Neural cell (in vitro differentiated cells): ENCODE results near the gene ETFB. TPM values are rescaled to one million over a fixed set of nuclear protein-coding genes. Genes with fewer than 3 reads are reported as not detected.

Source experiments
- H2AFZ ChIP-seq: fragments of 200-600, 300-800 bp; sonication (generic), shearing (Covaris generic); 2 replicates; pipeline ENCODE4 v1.6.0; 2014; ENCODE audit warnings: low read depth, mild to moderate bottlenecking, antibody characterized with exemption, low read length, moderate library complexity
- H3F3A ChIP-seq: fragments of 200-600 bp; shearing (Covaris generic); 2 replicates; pipeline ENCODE4 v1.6.1; 2016; ENCODE audit warnings: mild to moderate bottlenecking, moderate library complexity, mixed read lengths, antibody characterized with exemption, low read length; ENCODE audit not compliant: insufficient read depth, poor library complexity, severe bottlenecking
- H3K27ac ChIP-seq: fragments of 200-600, 300-800 bp; sonication (generic), shearing (Covaris generic); 2 replicates; pipeline ENCODE4 v1.5.1; 2014; ENCODE audit warnings: mild to moderate bottlenecking, low read length, moderate library complexity
- H3K27me3 ChIP-seq: fragments of 300-800, 200-600 bp; sonication (generic), shearing (Covaris generic); 2 replicates; pipeline ENCODE4 v1.6.0; 2014; ENCODE audit warnings: mild to moderate bottlenecking, low read depth, low read length, moderate library complexity; ENCODE audit not compliant: insufficient read depth
- H3K36me3 ChIP-seq: fragments of 300-800, 200-600 bp; sonication (generic), shearing (Covaris generic); 2 replicates; pipeline ENCODE4 v1.5.1; 2014; ENCODE audit warnings: mild to moderate bottlenecking, antibody characterized with exemption, low read length, moderate library complexity; ENCODE audit not compliant: insufficient read depth
- H3K4me2 ChIP-seq: fragments of 300-800, 200-600 bp; sonication (generic), shearing (Covaris generic); 2 replicates; pipeline ENCODE4 v1.6.0; 2014; ENCODE audit warnings: mild to moderate bottlenecking, low read length
- H3K4me3 ChIP-seq: fragments of 300-800, 200-600 bp; sonication (generic), shearing (Covaris generic); 2 replicates; pipeline ENCODE4 v1.5.1; 2014; ENCODE audit warnings: mild to moderate bottlenecking, low read length, moderate library complexity
- H3K79me2 ChIP-seq: fragments of 200-600 bp; shearing (Covaris generic); replicated peaks from 2 replicates; pipeline ENCODE4 v1.6.0; 2014; ENCODE audit warnings: mild to moderate bottlenecking, low read length, moderate library complexity; ENCODE audit not compliant: insufficient read depth
- H3K9ac ChIP-seq: fragments of 300-800, 200-600 bp; sonication (generic), shearing (Covaris generic); 2 replicates; pipeline ENCODE4 v1.6.1; 2016; ENCODE audit warnings: mild to moderate bottlenecking, low read length, mixed read lengths
- H3K9me2 ChIP-seq: fragments of 200-600 bp; shearing (Covaris generic); 2 replicates; pipeline ENCODE4 v1.6.1; 2016; ENCODE audit warnings: mild to moderate bottlenecking, low read length, mixed read lengths; ENCODE audit not compliant: insufficient read depth
- H3K9me3 ChIP-seq: fragments of 200-600, 300-800 bp; sonication (generic), shearing (Covaris generic); 2 replicates; pipeline ENCODE4 v1.6.1; 2016; ENCODE audit warnings: mild to moderate bottlenecking, mixed run types, low read length, moderate library complexity, mixed read lengths
- H4K20me1 ChIP-seq: fragments of 200-600 bp; shearing (Covaris generic); 2 replicates; pipeline ENCODE4 v1.6.1; 2016; ENCODE audit warnings: mild to moderate bottlenecking, mixed run types; ENCODE audit not compliant: insufficient read depth
- EP300 ChIP-seq: fragments of 450-650 bp; conservative IDR thresholded peaks from 2 replicates; pipeline ENCODE4 v1.6.1; 2014; ENCODE audit warnings: antibody characterized with exemption, mild to moderate bottlenecking, moderate library complexity; ENCODE audit not compliant: poor library complexity, severe bottlenecking
- EZH2 ChIP-seq: fragments of 200-600, 300-800 bp; shearing (Covaris generic), sonication (generic); IDR thresholded peaks from 2 replicates; pipeline ENCODE4 v1.6.1; 2014; ENCODE audit warnings: antibody characterized with exemption, low read length, borderline replicate concordance, mild to moderate bottlenecking; ENCODE audit not compliant: insufficient read depth, poor library complexity, severe bottlenecking
- MXI1 ChIP-seq: fragments of 450-650 bp; conservative IDR thresholded peaks from 2 replicates; pipeline ENCODE4 v1.6.1; 2014; ENCODE audit warnings: antibody characterized with exemption, mild to moderate bottlenecking; ENCODE audit not compliant: poor library complexity, severe bottlenecking
- POLR2AphosphoS5 ChIP-seq: IDR thresholded peaks from 2 replicates; pipeline ENCODE4 v1.6.1; 2012
- RAD21 ChIP-seq: fragments of 450-650 bp; conservative IDR thresholded peaks from 2 replicates; pipeline ENCODE4 v1.6.1; 2014; ENCODE audit warnings: antibody characterized with exemption, mild to moderate bottlenecking, moderate library complexity
- SMC3 ChIP-seq: fragments of 450-650 bp; conservative IDR thresholded peaks from 2 replicates; pipeline ENCODE4 v1.6.1; 2014; ENCODE audit warnings: antibody characterized with exemption, mild to moderate bottlenecking, moderate library complexity; ENCODE audit not compliant: poor library complexity
- TAF1 ChIP-seq: IDR thresholded peaks from 2 replicates; pipeline ENCODE4 v1.6.1; 2012; ENCODE audit warnings: low read depth
- polyA plus RNA-seq: library from polyadenylated mRNA; depleted of rRNA; stranded (reverse); fragments of >200 nt; gene quantifications from 2 replicates; pipeline ENCODE4 v1.2.3, GENCODE V29; 2014
- TF ChIP-seq, protein P1 (sequence below): fragments of 450-650 bp; IDR thresholded peaks from 2 replicates; pipeline ENCODE4 v1.5.1; 2014; ENCODE audit warnings: antibody characterized with exemption, mild to moderate bottlenecking, moderate library complexity; ENCODE audit not compliant: poor library complexity, severe bottlenecking
- TF ChIP-seq, protein P2 (sequence below): IDR thresholded peaks from 2 replicates; pipeline ENCODE4 v1.6.1; 2012; ENCODE audit warnings: borderline replicate concordance

The ETFB gene
- polyA plus RNA-seq, 1 donor from 2014 or later = 383 TPM

DNA sequence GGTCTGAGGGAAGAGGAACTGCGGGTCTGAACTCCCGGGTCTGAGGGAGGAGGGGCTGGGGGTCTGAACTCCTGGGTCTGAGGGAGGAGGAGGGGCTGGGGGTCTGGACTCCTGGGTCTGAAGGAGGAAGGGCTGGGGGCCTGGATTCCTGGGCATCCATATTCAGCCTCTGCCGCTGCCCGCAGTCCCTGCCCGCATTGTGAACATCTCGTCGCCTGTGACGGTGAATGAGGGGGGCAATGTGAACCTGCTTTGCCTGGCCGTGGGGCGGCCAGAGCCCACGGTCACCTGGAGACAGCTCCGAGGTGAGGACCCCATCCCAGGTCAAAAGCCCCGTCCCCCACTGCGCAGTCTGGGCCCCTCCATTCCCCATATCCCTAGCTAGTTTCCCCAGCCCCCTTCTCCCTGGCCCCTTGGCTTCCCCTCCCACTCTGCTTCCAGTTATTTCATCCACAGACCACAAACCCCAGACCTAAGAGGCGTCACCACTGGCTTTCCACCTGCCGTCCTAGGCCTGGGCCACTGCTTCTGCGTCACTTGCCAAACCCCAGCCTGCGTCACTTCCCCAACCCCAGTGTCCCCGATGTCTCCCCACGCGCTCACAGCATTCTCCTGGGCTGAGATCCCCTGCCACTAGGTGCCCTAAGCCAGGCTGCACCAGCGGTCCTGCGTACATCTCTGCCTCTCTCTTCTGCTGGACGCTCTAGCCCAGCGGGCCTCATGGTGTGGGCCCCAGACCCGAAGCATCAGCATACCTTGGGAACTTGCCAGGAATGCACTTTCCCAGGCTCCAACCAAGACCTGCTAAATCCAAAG lies 40.8 kb downstream of the ETFB start:
- TF ChIP-seq SMC3 (no peak), EP300 (no peak), RAD21 (no peak), POLR2AphosphoS5 (no peak), TAF1 (no peak), EZH2 (no peak), MXI1 (no peak)
- TF ChIP-seq, protein P1, sequence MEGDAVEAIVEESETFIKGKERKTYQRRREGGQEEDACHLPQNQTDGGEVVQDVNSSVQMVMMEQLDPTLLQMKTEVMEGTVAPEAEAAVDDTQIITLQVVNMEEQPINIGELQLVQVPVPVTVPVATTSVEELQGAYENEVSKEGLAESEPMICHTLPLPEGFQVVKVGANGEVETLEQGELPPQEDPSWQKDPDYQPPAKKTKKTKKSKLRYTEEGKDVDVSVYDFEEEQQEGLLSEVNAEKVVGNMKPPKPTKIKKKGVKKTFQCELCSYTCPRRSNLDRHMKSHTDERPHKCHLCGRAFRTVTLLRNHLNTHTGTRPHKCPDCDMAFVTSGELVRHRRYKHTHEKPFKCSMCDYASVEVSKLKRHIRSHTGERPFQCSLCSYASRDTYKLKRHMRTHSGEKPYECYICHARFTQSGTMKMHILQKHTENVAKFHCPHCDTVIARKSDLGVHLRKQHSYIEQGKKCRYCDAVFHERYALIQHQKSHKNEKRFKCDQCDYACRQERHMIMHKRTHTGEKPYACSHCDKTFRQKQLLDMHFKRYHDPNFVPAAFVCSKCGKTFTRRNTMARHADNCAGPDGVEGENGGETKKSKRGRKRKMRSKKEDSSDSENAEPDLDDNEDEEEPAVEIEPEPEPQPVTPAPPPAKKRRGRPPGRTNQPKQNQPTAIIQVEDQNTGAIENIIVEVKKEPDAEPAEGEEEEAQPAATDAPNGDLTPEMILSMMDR = no peak
- TF ChIP-seq, protein P2, sequence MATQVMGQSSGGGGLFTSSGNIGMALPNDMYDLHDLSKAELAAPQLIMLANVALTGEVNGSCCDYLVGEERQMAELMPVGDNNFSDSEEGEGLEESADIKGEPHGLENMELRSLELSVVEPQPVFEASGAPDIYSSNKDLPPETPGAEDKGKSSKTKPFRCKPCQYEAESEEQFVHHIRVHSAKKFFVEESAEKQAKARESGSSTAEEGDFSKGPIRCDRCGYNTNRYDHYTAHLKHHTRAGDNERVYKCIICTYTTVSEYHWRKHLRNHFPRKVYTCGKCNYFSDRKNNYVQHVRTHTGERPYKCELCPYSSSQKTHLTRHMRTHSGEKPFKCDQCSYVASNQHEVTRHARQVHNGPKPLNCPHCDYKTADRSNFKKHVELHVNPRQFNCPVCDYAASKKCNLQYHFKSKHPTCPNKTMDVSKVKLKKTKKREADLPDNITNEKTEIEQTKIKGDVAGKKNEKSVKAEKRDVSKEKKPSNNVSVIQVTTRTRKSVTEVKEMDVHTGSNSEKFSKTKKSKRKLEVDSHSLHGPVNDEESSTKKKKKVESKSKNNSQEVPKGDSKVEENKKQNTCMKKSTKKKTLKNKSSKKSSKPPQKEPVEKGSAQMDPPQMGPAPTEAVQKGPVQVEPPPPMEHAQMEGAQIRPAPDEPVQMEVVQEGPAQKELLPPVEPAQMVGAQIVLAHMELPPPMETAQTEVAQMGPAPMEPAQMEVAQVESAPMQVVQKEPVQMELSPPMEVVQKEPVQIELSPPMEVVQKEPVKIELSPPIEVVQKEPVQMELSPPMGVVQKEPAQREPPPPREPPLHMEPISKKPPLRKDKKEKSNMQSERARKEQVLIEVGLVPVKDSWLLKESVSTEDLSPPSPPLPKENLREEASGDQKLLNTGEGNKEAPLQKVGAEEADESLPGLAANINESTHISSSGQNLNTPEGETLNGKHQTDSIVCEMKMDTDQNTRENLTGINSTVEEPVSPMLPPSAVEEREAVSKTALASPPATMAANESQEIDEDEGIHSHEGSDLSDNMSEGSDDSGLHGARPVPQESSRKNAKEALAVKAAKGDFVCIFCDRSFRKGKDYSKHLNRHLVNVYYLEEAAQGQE = no peak
- peaks cover 7% of the 10 kb centered on the region for H3K36me3 ChIP-seq
- no peak overlapping the region for H3K4me3 ChIP-seq
- H3K9me2 ChIP-seq = no peaks in the 10 kb centered on the region
- H3K9ac ChIP-seq = no peak overlapping the region
- no peaks in the 10 kb centered on the region for H3K79me2 ChIP-seq
- H2AFZ ChIP-seq = no peak overlapping the region
- no peak overlapping the region for H3K27ac ChIP-seq
- no peaks in the 10 kb centered on the region for H3K9me3 ChIP-seq
- no peaks in the 10 kb centered on the region for H4K20me1 ChIP-seq
- no peaks in the 10 kb centered on the region for H3F3A ChIP-seq
- no peaks in the 10 kb centered on the region for H3K27me3 ChIP-seq
- H3K4me2 ChIP-seq = no peak overlapping the region

DNA sequence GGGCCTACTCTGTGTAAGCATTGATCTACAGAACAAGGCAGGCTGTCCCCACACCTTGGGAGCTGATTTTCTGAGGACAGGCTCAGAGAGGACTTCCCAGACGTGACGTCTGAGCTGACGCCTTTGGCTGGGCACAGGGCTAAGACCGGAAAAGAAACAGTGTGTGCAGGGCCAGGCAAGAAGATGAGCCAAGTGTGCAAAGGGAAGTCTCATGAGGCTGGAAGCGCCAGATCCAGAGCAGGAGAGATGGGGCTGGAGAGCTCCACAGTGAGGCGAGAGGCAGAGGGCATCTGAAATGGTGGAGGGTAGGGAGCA lies 42.1 kb downstream of the ETFB start:
- Histone ChIP-seq H3K79me2 (no peaks in the 10 kb centered on the region), H3K4me2 (no peak overlapping the region), H3K27ac (no peak overlapping the region)

More for the DNA sequence above, 42.1 kb downstream of the ETFB start:
- TF ChIP-seq SMC3 (no peak), POLR2AphosphoS5 (no peak), TAF1 (no peak), MXI1 (no peak), EZH2 (no peak), RAD21 (no peak), EP300 (no peak)
- TF ChIP-seq, protein P1 = no peak
- TF ChIP-seq, protein P2 = no peak
- H4K20me1 ChIP-seq = no peaks in the 10 kb centered on the region
- no peaks in the 10 kb centered on the region for H3K27me3 ChIP-seq
- no peaks in the 10 kb centered on the region for H3F3A ChIP-seq
- H3K4me3 ChIP-seq = no peak overlapping the region
- H3K36me3 ChIP-seq = peaks cover 7% of the 10 kb centered on the region
- no peaks in the 10 kb centered on the region for H3K9me2 ChIP-seq
- no peak overlapping the region for H3K9ac ChIP-seq
- no peaks in the 10 kb centered on the region for H3K9me3 ChIP-seq
- H2AFZ ChIP-seq = no peak overlapping the region
